ENCODE data around the gene PHACTR1. TPM values are rescaled to one million over a fixed set of nuclear protein-coding genes. Genes with fewer than 3 reads are reported as not detected.
"Not testable (repeated sequence)": the region's sequence is repeated elsewhere in the genome, so short reads cannot be mapped to it uniquely, and the experiment has no call there.

Gene PHACTR1
- total RNA-seq, 1 donor from 2014 or later, result 22.8 TPM

GRCh38 chr6:13318821-13319220 is 602.3 kb downstream of the PHACTR1 start:
- no peak for DNase-seq (ENCODE audit: extremely low read depth, low read depth, low spot score)

GRCh38 chr6:13319891-13320564 is 603.5 kb downstream of the PHACTR1 start:
- no peak for DNase-seq (ENCODE audit: extremely low read depth, low read depth, low spot score)

- not testable (repeated sequence) for DNase-seq (ENCODE audit: extremely low read depth, low read depth, low spot score)
Measured at GRCh38 chr6:13326031-13326586, 609.5 kb downstream of the PHACTR1 start.

- DNase-seq (ENCODE audit: extremely low read depth, low read depth, low spot score), result no peak
Measured at GRCh38 chr6:13327691-13328075, 611.1 kb downstream of the PHACTR1 start.

GRCh38 chr6:13328076-13328874 is 611.7 kb downstream of the PHACTR1 start, which contains the start of gene TBC1D7:
Gene TBC1D7, minus strand, starts transcription at chr6:13328537. Its CDS starts 1,639 bp downstream, at chr6:13326898.
- no peak for DNase-seq (ENCODE audit: extremely low read depth, low read depth, low spot score)

GRCh38 chr6:13328875-13329183 is 612.3 kb downstream of the PHACTR1 start:
- DNase-seq (ENCODE audit: extremely low read depth, low read depth, low spot score), result no peak

- no peak for DNase-seq (ENCODE audit: extremely low read depth, low read depth, low spot score)
Measured at GRCh38 chr6:13331516-13332348, 615.2 kb downstream of the PHACTR1 start.

GRCh38 chr6:13332349-13332706 is 615.8 kb downstream of the PHACTR1 start:
- no peak for DNase-seq (ENCODE audit: extremely low read depth, low read depth, low spot score)

- no peak for DNase-seq (ENCODE audit: extremely low read depth, low read depth, low spot score)
Measured at GRCh38 chr6:13334953-13335352, 618.4 kb downstream of the PHACTR1 start.

- DNase-seq (ENCODE audit: extremely low read depth, low read depth, low spot score), result no peak
Measured at GRCh38 chr6:13336553-13336952, 620.0 kb downstream of the PHACTR1 start.

GRCh38 chr6:13338038-13338437 is 621.5 kb downstream of the PHACTR1 start:
- DNase-seq (ENCODE audit: extremely low read depth, low read depth, low spot score), result no peak
